GM21717 (cell line): ENCODE measurements around the gene MEGF11.
"Not testable (repeated sequence)": the region's sequence is repeated elsewhere in the genome, so short reads cannot be mapped to it uniquely, and the experiment has no call there.

Source experiments
- ATAC-seq: cut with Tn5 transposase; IDR thresholded peaks from one replicate; pipeline ENCODE4 v1.9.1; 2021; ENCODE audit warnings: mild to moderate bottlenecking, moderate library complexity; ENCODE audit not compliant: unreplicated experiment

The MEGF11 gene

GRCh38 chr15:66276546-66276945, 23.0 kb upstream of the MEGF11 start:
- no peak for ATAC-seq

GRCh38 chr15:66275352-66275751, 21.8 kb upstream of the MEGF11 start:
- ATAC-seq, result no peak

GRCh38 chr15:66270932-66271331, 17.4 kb upstream of the MEGF11 start:
- no peak for ATAC-seq

- ATAC-seq, result no peak
Measured at GRCh38 chr15:66269326-66270090, 16.0 kb upstream of the MEGF11 start.

- ATAC-seq, result no peak
Measured at GRCh38 chr15:66264859-66265513, 11.4 kb upstream of the MEGF11 start.

GRCh38 chr15:66262837-66263236, 9.3 kb upstream of the MEGF11 start:
- not testable (repeated sequence) for ATAC-seq

- ATAC-seq, result no peak
Measured at GRCh38 chr15:66261056-66261455, 7.5 kb upstream of the MEGF11 start.

- no peak for ATAC-seq
Measured at GRCh38 chr15:66256692-66257091, 3.1 kb upstream of the MEGF11 start.

GRCh38 chr15:66254951-66255676, 1.6 kb upstream of the MEGF11 start:
- ATAC-seq, result no peak

- no peak for ATAC-seq
Measured at GRCh38 chr15:66254089-66254950, 770 bp upstream of the MEGF11 start.

- ATAC-seq, result no peak
Measured at GRCh38 chr15:66252685-66253417, 699 bp downstream of the MEGF11 start.

- no peak for ATAC-seq
Measured at GRCh38 chr15:66251790-66252684, 1.5 kb downstream of the MEGF11 start.

GRCh38 chr15:66251065-66251789, 2.3 kb downstream of the MEGF11 start:
- no peak for ATAC-seq

GRCh38 chr15:66249605-66250174, 3.9 kb downstream of the MEGF11 start:
- no peak for ATAC-seq

- no peak for ATAC-seq
Measured at GRCh38 chr15:66246937-66247336, 6.6 kb downstream of the MEGF11 start.

GRCh38 chr15:66245832-66246231, 7.7 kb downstream of the MEGF11 start:
- ATAC-seq, result not testable (repeated sequence)

- no peak for ATAC-seq
Measured at GRCh38 chr15:66241908-66242285, 11.7 kb downstream of the MEGF11 start.
